ENCODE measurements around the gene NAT10.
"Not testable (repeated sequence)": the region's sequence is repeated elsewhere in the genome, so short reads cannot be mapped to it uniquely, and the experiment has no call there.

NAT10 gene

GRCh38 chr11:34105079-34105956 is at the start of gene NAT10:
TSS of gene NAT10 (plus strand) at chr11:34105629. CDS start at chr11:34108226, 2,597 bp downstream.
- peak; percentile 88 for DNase-seq

- DNase-seq: no peak
These were observed 48.8 kb upstream of the NAT10 start for GRCh38 chr11:34056672-34057071.

GRCh38 chr11:34063061-34063795 is 42.2 kb upstream of the NAT10 start:
- DNase-seq: no peak

- no peak for DNase-seq
These were observed 41.1 kb upstream of the NAT10 start for GRCh38 chr11:34064291-34064690.

- DNase-seq: no peak
These were observed 39.8 kb upstream of the NAT10 start for GRCh38 chr11:34065505-34066203.

- not testable (repeated sequence) for DNase-seq
These were observed 38.7 kb upstream of the NAT10 start for GRCh38 chr11:34066766-34067165.

- no peak for DNase-seq
These were observed 37.9 kb upstream of the NAT10 start for GRCh38 chr11:34067383-34068065.

- DNase-seq: no peak
These were observed 37.3 kb upstream of the NAT10 start for GRCh38 chr11:34068111-34068510.

GRCh38 chr11:34071306-34071705 is 34.1 kb upstream of the NAT10 start:
- DNase-seq: not testable (repeated sequence)

- no peak for DNase-seq
These were observed 33.4 kb upstream of the NAT10 start for GRCh38 chr11:34072041-34072440.

GRCh38 chr11:34072832-34073231 is 32.6 kb upstream of the NAT10 start:
- no peak for DNase-seq

GRCh38 chr11:34074391-34074790 is 31.0 kb upstream of the NAT10 start:
- DNase-seq: no peak

GRCh38 chr11:34075178-34075820 is 30.1 kb upstream of the NAT10 start:
- no peak for DNase-seq

GRCh38 chr11:34080609-34081008 is 24.8 kb upstream of the NAT10 start:
- no peak for DNase-seq

- no peak for DNase-seq
These were observed 20.8 kb upstream of the NAT10 start for GRCh38 chr11:34084637-34085036.

- no peak for DNase-seq
These were observed 18.7 kb upstream of the NAT10 start for GRCh38 chr11:34086554-34087283.

GRCh38 chr11:34091825-34092224 is 13.6 kb upstream of the NAT10 start:
- DNase-seq: no peak

- not testable (repeated sequence) for DNase-seq
These were observed 10.5 kb upstream of the NAT10 start for GRCh38 chr11:34094900-34095299.

GRCh38 chr11:34098813-34099212 is 6.6 kb upstream of the NAT10 start:
- DNase-seq: no peak

GRCh38 chr11:34104680-34105078 is 750 bp upstream of the NAT10 start:
- no peak for DNase-seq

GRCh38 chr11:34105957-34106504 is 602 bp downstream of the NAT10 start:
- DNase-seq: no peak

Data from GOT3 (cell line).